Measurements from ENCODE around the gene ELK3.

GRCh38 chr12:96208346-96208745 lies 14.2 kb downstream of the ELK3 start:
- TF ChIP-seq CTCF (IDR thresholded peaks at IDR 0.05; ENCODE audit: insufficient read depth, low read length, poor library complexity, severe bottlenecking) (no peak), EZH2phosphoT487 (conservative IDR thresholded peaks at IDR 0.05; ENCODE audit: low read length) (no peak)
